WERI-Rb-1 (cell line): ENCODE results near the gene DYRK4.

Source experiments
- DNase-seq: peaks from one replicate; pipeline ENCODE4 v3.0.0-alpha.2; 2020
- H3K27ac ChIP-seq: fragments of 250-450 bp; sonication (Bioruptor Pico); 2 replicates; pipeline ENCODE4 v1.5.1; 2020; ENCODE audit warnings: mild to moderate bottlenecking, moderate library complexity
- H3K27me3 ChIP-seq: fragments of 250-450 bp; sonication (Bioruptor Pico); 2 replicates; pipeline ENCODE4 v1.5.1; 2021; ENCODE audit warnings: mild to moderate bottlenecking, low read depth, moderate library complexity; ENCODE audit not compliant: insufficient read depth, severe bottlenecking
- H3K36me3 ChIP-seq: fragments of 250-450 bp; sonication (Bioruptor Pico); 2 replicates; pipeline ENCODE4 v1.5.1; 2020; ENCODE audit warnings: mild to moderate bottlenecking, moderate library complexity
- H3K4me3 ChIP-seq: 2 replicates; pipeline ENCODE4 v1.5.1; 2011; ENCODE audit warnings: low read depth, mild to moderate bottlenecking, control low read depth, low read length
- H3K9me3 ChIP-seq: fragments of 250-450 bp; sonication (Bioruptor Pico); 2 replicates; pipeline ENCODE4 v1.5.1; 2021; ENCODE audit warnings: mild to moderate bottlenecking, moderate library complexity; ENCODE audit not compliant: severe bottlenecking
- CTCF ChIP-seq: IDR thresholded peaks from 2 replicates; pipeline ENCODE4 v1.5.1; 2011; ENCODE audit warnings: low read depth, mild to moderate bottlenecking, control low read depth, inconsistent platforms, low read length

Gene DYRK4

GRCh38 chr12:4591180-4591687, 29.2 kb downstream of the DYRK4 start:
- Histone ChIP-seq H3K27ac (no peak overlapping the region), H3K9me3 (no peaks in the 10 kb centered on the region), H3K27me3 (no peaks in the 10 kb centered on the region), H3K4me3 (no peak overlapping the region), H3K36me3 (no peaks in the 10 kb centered on the region)
- TF ChIP-seq CTCF: no peak
- peak; percentile 63 for DNase-seq

- no peak for DNase-seq
- Histone ChIP-seq H3K9me3 (no peaks in the 10 kb centered on the region), H3K36me3 (no peaks in the 10 kb centered on the region), H3K27me3 (no peaks in the 10 kb centered on the region), H3K4me3 (no peak overlapping the region), H3K27ac (no peak overlapping the region)
- no peak for TF ChIP-seq CTCF
Observed at GRCh38 chr12:4595881-4596280, 33.9 kb downstream of the DYRK4 start.

- DNase-seq: no peak
- Histone ChIP-seq H3K4me3 (no peak overlapping the region), H3K27me3 (no peaks in the 10 kb centered on the region), H3K9me3 (no peaks in the 10 kb centered on the region), H3K27ac (no peak overlapping the region), H3K36me3 (no peaks in the 10 kb centered on the region)
- TF ChIP-seq CTCF: no peak
Observed at GRCh38 chr12:4603421-4603820, 41.4 kb downstream of the DYRK4 start.

GRCh38 chr12:4603946-4604345, 41.9 kb downstream of the DYRK4 start:
- H3K9me3 ChIP-seq: no peaks in the 10 kb centered on the region
- H3K27ac ChIP-seq: no peak overlapping the region
- DNase-seq: no peak
- H3K4me3 ChIP-seq: no peak overlapping the region
- H3K27me3 ChIP-seq: no peaks in the 10 kb centered on the region
- H3K36me3 ChIP-seq: no peaks in the 10 kb centered on the region
- no peak for TF ChIP-seq CTCF

GRCh38 chr12:4604684-4605193, 42.7 kb downstream of the DYRK4 start:
- Histone ChIP-seq H3K9me3 (no peaks in the 10 kb centered on the region), H3K36me3 (no peaks in the 10 kb centered on the region), H3K27ac (peak overlapping the region; percentile 71), H3K27me3 (no peaks in the 10 kb centered on the region), H3K4me3 (peak overlapping the region; percentile 92)
- TF ChIP-seq CTCF: peak; percentile 93
- peak; percentile 84 for DNase-seq

DNA sequence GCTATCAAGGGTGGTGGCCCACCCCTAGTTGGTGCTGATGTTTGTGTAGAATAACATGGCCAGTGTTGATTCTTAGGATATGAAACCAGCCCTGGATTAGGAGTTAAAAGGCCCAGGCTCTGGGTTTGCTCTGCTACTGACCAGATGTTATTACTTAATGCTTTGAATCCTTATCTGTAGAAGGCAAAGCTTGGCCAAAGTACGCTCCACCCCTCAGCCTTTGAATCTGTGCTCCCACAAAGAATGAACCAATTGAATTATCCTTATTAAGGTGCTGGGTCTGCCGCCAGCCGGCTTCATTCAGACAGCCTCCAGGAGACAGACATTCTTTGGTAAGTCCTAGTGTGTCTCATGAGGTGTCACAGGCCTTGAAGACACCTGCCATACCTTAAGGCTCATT, 45.0 kb downstream of the DYRK4 start:
- Histone ChIP-seq H3K27me3 (no peaks in the 10 kb centered on the region), H3K27ac (peak overlapping the region; percentile 27; the same call in 1 of the 2 replicates), H3K9me3 (no peaks in the 10 kb centered on the region), H3K4me3 (no peak overlapping the region), H3K36me3 (no peaks in the 10 kb centered on the region; the same call in 1 of the 2 replicates)
- DNase-seq: peak; percentile 64
- no peak for TF ChIP-seq CTCF
